ENCODE data around the gene CCDC7.
A peak's percentile ranks its signal among the peaks of the same experiment; 100 is the strongest.
"Not testable (repeated sequence)": the region's sequence is repeated elsewhere in the genome, so short reads cannot be mapped to it uniquely, and the experiment has no call there.

CCDC7 gene

DNA sequence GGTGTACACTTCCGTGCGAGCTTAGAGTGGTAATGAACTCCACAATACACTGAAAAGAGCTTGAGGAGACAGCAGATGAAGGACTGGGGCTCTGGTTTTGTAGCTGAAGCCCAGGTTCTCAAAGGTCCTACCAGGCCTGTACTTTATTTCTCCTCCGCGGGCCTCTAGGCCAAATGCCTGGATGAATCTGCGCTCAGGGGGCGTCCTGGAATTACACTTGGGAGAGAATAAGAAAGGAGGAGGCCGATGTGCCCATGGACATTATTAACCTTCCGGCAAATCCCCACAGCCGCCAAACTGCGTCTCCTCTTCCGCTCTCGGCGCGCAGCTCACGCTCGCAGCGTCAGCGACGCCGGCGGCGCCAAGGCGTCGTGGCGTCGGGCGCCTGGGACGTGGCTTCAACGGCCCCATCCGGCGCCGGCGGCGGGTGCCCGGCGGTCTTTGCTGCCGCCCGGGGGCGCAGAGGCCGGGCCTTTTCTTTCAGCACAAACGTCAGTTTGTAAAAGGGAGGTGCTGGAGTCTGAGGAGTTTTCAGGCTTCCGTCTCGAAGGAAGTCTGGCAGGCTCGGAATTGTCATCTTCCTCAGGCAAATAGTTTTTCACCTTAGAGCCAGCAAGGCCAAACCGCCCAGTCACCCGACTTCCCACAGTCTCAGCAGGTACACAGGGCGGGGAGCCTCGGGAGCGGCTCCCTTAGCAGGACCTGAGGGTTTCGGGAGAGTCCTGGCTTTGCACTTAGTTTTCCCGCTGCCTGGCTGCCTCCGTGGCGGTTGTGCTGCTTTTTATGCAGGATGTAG, at the start of gene CCDC7:
Gene CCDC7, plus strand, starts transcription at position 401 of the 796 bp plus-strand sequence. CDS start 5,503 bp downstream, outside the sequence.
- DNase-seq (ENCODE audit: low read depth), result peak; percentile 45

DNA sequence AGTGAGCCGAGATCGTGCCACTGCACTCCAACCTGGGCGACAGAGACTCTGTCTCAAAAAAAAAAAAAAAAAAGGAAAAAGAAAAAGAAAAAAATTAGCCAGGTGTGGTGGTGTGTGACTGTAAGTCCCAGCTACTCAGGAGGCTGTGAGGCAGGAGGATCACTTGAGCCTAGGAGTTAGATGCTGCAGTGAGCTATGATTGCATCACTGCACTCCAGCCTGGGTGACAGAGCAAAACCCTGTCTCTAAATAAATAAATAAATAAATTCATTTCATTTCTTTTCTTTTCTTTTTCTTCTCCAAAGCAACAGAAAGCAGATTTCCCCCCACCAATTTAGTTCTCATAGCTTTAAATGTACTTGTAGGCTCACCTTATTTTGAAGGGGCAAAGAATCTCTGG, 48.8 kb upstream of the CCDC7 start:
- not testable (repeated sequence) for DNase-seq (ENCODE audit: low read depth)

DNA sequence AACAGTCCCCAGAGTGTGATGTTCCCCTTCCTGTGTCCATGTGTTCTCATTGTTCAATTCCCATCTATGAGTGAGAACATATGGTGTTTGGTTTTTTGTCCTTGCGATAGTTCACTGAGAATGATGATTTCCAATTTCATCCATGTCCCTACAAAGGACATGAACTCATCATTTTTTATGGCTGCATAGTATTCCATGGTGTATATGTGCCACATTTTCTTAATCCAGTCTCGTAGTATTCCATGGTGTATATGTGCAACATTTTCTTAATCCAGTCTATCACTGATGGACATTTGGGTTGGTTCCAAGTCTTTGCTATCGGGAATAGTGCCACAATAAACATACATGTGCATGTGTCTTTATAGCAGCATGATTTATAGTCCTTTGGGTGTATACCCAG, 46.2 kb upstream of the CCDC7 start:
- DNase-seq (ENCODE audit: low read depth), result not testable (repeated sequence)

DNA sequence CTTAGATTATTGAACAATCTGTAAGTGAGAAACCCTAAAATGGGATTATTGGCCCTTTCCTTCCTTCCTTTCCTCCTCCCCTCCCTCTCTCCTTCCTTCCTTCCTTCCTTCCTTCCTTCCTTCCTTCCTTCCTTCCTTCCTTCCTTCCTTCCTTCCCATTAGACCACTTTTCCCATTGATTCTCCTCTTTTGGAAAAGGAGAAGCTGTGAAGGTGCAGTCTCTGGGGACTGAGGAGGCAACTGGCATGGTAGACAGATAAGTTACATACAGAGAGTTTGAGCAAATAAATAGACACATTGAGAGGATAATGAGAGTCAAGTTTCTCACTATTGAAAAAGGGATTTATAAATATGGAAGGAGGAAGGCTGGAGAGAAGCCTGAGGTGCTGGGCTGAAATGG, 45.0 kb upstream of the CCDC7 start:
- DNase-seq (ENCODE audit: low read depth), result no peak

DNA sequence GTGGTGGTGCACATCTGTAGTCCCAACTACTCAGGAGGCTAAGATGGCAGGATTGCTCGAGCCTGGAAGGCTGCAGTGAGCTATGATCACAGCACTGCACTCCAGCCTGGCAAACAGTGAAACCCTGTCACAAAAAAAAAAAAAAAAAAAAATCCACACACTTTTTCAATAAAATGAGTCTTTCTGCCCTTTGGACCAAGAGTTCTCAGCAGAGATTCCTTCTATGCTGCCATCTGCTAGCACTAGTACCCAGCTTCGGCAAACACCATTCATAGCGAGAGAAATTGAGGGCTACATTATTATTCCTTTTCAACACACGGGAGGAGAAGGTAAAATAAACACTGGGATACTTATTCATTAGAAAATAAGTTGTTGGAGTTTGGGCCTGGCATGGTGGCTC, 43.4 kb upstream of the CCDC7 start:
- no peak for DNase-seq (ENCODE audit: low read depth)

DNA sequence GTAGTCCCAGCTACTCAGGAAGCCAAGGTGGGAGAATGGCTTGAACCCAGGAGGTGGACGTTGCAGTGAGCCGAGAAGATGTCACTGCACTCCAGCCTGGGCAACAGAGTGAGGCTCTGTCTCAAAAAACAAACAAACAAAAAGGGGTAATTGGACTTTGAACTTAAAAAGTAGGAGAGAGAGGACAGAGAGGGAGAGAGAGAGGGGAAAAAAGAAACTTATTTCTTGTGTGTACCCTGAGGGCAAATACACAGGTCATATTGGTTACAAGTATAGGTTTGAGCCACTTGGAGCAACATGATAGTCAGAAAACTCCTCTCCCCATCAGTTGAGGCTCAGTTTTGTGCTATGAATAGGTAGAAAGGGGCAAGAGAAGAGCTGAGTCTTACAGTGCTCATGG, 42.8 kb upstream of the CCDC7 start:
- no peak for DNase-seq (ENCODE audit: low read depth)

DNA sequence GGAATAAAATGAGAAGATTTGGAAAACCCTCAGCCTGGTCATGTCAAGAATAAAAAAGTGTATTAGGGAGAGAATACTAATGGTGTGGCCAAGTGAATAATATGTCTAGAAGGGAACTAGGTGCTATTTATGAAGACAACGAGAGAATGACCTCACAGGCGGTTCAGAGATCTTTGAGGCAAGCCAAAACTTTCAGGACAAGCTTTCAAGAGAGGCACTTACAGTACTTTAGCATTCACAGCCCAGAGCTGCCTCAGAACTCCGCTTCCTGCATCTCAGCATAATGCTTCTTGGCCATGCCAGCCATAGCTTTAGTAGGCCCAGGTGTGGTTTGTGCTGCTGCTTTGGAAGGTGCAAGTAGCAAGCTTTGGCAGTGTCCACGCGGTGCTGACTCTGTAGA, 37.2 kb upstream of the CCDC7 start:
- no peak for DNase-seq (ENCODE audit: low read depth)

DNA sequence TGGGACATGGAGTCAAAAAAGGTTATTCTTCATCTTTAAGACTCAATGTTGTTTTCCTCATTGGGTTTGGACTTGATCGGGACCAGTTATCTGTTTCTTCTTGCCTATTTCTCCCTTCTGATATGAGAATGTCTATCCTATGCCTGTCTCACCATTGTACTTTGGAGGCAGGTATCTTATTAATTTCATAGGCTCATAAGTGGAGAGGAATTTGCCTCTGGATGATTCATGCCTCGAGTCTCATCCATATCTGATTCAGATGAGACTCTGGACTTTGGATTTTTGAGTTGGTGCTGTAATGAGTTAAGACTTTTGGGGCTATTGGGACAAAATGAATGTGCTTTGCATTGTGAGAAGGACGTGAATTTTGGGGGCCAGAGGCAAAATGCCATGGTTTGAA, 36.2 kb upstream of the CCDC7 start:
- DNase-seq (ENCODE audit: low read depth), result no peak

DNA sequence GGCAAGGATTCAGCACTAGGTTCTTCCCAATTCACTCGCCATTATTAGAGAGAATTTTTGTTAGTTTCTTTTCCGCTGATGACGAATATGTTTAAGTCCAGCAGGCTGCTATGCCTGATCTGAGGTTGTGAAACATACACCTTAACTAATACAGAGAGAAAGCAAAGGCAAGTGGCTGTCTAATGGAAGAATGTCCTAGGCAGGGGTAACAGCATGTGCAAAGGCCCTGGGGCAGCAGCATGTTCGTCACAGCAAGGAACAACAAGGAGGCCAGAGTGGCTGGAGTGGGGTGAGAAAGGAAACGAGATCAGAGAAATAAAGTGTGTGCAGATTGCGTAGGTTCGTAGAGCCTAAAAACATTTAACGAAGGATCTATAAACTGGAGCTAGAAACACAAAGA, 35.4 kb upstream of the CCDC7 start:
- DNase-seq (ENCODE audit: low read depth), result no peak

DNA sequence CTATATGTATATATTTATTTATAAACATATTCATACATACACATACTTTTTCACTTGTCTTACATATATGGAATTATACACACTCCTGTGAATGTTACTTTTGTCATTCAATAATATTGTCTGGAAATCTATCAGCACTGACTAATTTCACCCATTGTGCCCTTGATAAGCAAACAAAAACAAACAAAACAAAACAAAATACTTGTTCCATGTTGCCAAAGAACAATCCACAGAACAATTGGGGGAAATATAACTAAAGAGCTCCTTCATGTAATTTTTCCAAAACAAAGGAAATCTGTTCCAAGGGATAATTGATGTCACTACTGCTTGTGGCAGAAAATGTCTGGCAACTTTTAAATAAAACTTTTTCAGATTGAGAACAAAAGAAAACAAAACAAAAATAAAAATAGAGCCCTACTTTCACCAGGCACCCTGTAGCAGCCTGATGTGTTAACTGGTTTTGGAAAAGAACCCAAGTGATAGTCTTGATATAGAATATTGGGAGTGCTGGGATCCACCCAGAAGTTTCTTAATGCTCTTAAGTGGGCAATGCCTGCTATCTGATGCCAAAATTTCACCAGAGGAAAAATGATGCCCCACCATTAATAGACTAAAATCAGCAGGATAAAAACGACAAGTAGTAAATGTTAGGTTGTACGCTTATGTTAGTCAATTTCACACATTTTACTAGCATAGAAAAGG, 34.0 kb upstream of the CCDC7 start:
- no peak for DNase-seq (ENCODE audit: low read depth)

DNA sequence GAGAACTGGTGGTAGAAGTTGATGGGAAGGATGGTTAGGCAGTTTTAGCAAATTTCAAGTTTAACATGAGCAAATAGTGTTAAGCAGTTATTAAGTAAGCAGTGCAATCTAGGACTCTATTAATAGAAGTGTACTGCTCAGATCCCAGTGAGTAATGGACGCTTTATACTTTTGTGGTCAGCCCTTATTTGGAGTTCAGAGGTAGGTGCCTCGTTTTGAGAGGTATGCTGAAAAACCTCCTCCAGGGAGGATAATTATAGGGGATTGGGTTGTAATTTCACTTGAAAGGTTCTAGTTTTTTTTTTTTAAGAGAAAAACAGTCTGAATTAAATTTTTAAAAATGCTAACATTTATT, 33.5 kb upstream of the CCDC7 start:
- no peak for DNase-seq (ENCODE audit: low read depth)

DNA sequence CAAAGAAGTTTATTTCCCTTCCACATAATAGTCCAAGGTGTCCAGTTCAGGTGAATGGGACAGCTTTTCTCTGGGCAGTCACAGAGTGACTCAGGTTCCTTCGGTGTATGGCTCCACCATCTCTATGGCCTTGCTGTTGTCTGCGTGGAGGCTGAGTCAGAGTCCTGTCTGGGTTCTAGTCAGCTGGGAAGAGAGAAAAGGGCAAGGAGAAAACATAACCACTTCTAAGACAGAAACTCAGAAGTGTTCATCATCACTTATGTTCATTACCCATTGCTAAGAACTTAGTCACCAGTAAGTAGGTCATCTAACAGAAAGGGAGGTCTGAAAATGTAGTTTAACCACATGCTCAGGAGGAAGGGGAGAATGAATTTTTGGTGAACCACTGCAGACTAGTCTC, 32.4 kb upstream of the CCDC7 start:
- DNase-seq (ENCODE audit: low read depth), result no peak

DNA sequence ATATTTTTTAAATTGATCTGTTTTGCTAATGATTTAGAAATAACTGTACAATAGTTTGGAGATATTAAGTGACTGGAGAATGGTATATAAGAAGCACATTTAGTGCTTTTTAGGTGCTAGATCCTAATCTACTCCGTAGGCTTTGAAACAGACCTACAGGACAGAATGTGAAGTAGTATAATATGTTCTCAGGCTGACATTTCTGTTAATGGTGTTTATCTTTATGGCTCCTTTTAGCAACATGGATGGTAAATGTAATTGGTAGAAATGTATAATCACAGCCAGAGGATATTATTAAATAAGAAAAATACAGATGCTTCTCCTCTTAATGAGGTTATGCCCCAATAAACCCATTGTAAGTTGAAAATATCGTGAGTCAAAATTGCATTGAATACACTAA, 30.6 kb upstream of the CCDC7 start:
- DNase-seq (ENCODE audit: low read depth), result no peak

DNA sequence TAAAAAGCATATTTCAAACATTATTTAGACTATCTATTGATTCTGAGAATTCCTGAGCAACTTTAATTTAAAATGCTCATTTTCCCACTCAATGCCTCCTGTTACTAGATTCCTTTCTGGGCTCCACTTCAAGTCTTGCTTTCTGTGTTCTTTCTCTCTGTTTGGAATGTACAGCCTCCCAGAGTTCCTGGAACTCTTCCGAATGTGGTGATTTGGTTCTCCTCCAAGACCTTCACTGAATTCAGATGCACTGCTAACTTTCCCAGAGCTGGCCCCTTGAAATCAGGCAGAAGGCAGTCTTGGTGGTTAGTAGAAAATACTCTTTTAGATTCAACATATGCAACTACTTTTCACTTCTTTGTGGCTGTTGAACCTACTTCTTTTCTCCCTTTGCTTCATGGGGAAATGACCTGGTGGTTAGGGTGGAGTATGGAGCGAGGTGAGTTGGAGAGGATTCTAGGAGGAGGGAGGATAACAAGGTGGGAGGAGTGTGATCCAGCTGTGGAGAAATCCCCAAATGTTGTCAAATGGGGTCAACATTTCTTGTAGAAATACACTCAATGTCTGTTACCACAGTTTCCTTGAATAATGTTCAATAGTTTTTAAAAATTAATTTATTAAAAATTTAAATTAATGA, 27.9 kb upstream of the CCDC7 start:
- no peak for DNase-seq (ENCODE audit: low read depth)

DNA sequence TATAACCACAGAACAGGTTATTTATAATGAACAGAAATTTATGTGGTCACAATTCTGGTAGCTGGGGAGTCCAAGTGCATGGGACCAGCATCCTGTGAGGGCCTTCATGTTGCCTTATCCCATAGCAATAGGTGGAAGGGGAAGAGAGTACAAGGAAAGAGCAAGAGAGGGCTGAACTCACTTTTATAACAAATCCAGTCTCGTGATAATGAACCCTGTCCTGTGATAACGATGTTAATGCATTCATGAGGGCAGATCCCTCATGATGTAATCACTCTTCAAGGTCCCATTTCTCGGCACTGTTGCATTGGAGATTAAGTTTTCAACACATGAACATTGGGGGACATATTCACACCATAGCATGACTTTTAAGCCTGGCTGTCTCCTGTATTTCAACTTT, 27.4 kb upstream of the CCDC7 start:
- DNase-seq (ENCODE audit: low read depth), result no peak

DNA sequence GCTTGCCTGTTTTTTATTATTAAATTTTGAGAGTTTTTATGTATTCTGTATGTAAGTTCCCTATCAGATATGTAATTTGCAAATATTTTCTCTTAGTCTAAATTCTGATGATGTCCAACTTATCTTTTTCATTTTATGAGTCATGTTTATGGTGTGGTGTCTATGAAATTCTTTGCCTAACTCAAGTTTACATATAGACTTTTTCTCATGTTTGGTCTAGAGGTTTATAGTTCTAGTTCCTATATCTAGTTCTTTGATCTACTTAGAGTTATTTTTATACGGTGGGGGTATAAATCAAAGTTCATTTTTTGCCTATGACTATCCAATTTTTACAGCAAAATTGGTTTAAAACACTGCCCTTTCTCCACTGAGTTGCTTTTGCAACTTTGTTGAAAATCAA, 26.3 kb upstream of the CCDC7 start:
- DNase-seq (ENCODE audit: low read depth), result no peak

DNA sequence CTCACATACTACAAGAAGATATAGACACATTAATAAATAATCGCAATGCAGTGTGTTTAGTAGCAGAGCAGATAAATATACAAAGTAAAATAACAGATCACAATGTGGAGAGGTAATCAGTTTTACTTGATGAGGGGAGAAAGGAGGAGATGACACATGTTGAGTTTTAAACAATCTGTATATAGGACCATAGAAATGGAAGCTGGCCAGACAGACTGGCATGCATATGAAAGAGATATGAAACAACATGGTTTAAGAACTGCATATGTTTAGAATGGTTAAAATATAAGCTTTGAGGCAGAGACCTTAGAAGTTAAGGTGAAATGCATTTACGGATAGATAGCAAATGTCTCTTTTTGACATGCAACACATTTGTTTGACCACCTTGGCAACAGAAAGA, 19.8 kb upstream of the CCDC7 start:
- no peak for DNase-seq (ENCODE audit: low read depth)

DNA sequence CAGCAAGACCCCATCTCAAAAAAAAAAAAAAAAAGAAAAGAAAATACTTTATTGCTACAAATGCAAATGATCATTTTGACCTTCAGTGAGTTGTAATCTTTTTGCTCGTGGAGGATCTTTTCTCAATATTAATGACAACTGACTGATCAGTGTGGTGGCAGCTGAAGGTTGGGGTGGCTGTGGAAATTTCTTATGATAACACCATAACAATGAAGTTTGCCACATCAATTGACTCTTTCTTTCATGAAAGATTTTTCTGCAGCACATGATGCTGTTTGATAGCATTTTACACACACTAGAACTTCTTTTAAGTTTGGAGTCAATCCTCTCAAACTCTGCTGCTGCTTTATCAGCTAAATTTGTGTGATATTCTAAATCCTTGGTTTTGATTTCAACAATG, 12.4 kb upstream of the CCDC7 start:
- DNase-seq (ENCODE audit: low read depth), result no peak

DNA sequence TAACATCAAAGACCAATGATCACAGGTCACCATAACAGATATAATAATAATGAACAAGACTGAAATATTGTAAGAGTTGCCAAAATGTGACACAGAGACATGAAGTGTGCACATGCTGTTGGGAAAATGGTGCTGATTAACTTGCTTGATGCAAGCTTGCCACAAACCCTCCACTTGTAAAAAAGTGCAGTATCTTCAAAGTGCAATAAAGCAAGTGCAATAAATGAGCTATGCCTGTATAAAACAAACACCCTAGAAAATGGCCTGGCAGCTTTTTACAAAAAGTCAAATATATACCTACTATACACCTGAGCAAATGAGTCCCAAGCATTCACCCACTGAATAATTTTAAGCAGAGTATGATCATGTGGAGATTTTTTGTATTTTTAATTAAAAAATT, 9.7 kb upstream of the CCDC7 start:
- DNase-seq (ENCODE audit: low read depth), result no peak

DNA sequence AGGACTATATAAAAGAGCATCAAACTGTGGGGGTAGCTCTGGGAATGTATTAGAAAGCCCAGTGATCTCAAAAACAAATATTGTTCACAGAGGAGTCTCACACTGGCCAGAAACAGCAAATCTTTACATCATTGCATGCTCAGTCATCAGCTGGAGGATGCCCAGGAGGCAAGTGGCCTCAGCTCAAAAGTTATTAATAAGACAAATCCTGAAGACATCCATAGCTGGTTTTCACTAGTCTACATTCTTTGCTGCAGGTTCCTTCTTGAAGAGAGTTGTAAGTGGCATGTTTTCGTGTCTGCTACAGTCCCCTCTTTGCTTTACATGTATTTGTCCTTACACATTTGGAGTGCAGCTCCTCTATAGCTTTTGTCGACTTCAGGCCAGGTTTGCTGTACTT, 8.6 kb upstream of the CCDC7 start:
- DNase-seq (ENCODE audit: low read depth), result no peak

DNA sequence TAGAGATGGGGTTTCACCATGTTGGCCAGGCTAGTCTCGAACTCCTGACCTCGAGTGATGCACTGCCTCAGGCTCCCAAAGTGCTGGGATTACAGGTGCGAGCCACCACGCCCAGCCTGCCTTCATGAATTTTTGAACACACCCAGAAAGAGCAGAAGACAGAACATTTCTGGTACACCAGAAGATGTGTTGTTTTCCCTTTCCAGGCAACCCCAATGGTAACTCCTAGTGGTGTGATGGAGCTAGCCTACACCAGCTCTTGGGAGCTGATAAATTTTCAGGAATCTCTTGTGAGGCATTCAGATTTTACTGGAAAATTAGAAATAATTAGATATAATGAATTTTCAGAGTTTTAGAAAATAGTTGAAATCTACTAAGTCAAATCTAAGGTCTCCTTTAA, 904 bp upstream of the CCDC7 start:
- no peak for DNase-seq (ENCODE audit: low read depth)

DNA sequence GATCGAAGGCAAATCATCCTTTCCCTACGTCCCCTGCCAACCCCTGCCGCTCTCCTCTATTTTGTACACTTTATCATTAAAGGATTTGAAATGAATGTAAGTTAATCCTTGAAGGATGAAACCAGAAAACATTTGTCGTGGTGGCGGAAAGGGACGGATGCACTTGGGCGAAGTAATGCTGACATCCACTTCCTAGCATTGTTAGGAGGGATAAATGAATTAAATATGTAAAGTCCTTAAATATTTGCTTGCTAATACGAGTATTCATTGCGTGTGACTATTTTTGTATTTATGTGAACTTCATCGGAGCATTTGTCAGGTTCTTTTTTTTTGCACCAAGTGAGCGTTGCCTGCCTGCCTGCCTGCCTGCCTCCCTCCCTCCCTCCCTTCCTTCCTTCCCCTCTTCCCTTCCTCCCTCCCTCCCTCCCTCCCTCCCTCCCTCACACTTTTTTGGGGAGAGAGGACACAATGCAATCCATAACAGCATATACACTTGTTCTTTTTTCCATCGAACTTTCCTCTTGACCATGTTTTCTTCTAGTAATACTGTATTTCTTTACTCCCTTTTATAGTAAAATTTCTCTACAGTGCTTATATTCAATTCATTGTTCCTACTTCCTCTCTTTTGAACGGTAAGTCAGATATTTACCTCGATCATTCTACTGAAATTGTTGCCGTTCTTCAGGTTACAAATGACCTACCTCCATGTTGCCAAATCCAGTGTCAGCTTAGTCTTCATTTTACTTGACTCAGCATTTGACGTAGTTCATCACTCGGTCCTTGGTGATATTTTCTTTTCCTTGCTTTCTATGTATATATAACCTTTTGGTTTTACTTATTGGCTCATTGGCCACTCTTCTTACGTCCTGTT, 831 bp downstream of the CCDC7 start:
- no peak for DNase-seq (ENCODE audit: low read depth)
